ENCODE data around the gene TNFAIP2. TPM values are rescaled to one million over a fixed set of nuclear protein-coding genes. Genes with fewer than 3 reads are reported as not detected.

The TNFAIP2 gene
- total and polyA plus RNA-seq, 9 donors: 7.1 to 258 (median 27.4) TPM

GRCh38 chr14:103155826-103156394, 32.6 kb downstream of the TNFAIP2 start:
- DNase-seq: peak in 1 of 5 donors; percentile 44
- Histone ChIP-seq H3K27me3 (no peaks in the 10 kb centered on the region), H3K4me1 (ENCODE audit: insufficient read depth) (peaks cover 10% of the 10 kb centered on the region), H3K9me3 (no peaks in the 10 kb centered on the region), H3K4me3 (no peak overlapping the region), H3K27ac (no peak overlapping the region), H3K36me3 (no peaks in the 10 kb centered on the region)
- intact Hi-C loops (cut with DNase I): no loop called here
- 30 to 47% (median 36%) methylated on average over 9 of the region's 9 CpGs for WGBS, 3 donors
- TF ChIP-seq POLR2A (IDR thresholded peaks at IDR 0.05) (no peak), EP300 (IDR thresholded peaks at IDR 0.05) (no peak)
- TF ChIP-seq, protein P1, sequence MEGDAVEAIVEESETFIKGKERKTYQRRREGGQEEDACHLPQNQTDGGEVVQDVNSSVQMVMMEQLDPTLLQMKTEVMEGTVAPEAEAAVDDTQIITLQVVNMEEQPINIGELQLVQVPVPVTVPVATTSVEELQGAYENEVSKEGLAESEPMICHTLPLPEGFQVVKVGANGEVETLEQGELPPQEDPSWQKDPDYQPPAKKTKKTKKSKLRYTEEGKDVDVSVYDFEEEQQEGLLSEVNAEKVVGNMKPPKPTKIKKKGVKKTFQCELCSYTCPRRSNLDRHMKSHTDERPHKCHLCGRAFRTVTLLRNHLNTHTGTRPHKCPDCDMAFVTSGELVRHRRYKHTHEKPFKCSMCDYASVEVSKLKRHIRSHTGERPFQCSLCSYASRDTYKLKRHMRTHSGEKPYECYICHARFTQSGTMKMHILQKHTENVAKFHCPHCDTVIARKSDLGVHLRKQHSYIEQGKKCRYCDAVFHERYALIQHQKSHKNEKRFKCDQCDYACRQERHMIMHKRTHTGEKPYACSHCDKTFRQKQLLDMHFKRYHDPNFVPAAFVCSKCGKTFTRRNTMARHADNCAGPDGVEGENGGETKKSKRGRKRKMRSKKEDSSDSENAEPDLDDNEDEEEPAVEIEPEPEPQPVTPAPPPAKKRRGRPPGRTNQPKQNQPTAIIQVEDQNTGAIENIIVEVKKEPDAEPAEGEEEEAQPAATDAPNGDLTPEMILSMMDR (IDR thresholded peaks at IDR 0.05): no peak

GRCh38 chr14:103156651-103157378, 33.6 kb downstream of the TNFAIP2 start:
- 83 to 86% (median 85%) methylated on average over 18 to 21 of the region's 21 CpGs for WGBS, 3 donors
- no peaks in the 10 kb centered on the region for H3K9me3 ChIP-seq
- H3K27ac ChIP-seq: no peak overlapping the region
- H3K4me3 ChIP-seq: no peak overlapping the region
- intact Hi-C loops (cut with DNase I): no loop called here
- H3K4me1 ChIP-seq (ENCODE audit: insufficient read depth): peaks cover 10% of the 10 kb centered on the region
- no peak for DNase-seq
- no peaks in the 10 kb centered on the region for H3K27me3 ChIP-seq
- no peaks in the 10 kb centered on the region for H3K36me3 ChIP-seq
- TF ChIP-seq, protein P1 (IDR thresholded peaks at IDR 0.05): no peak
- TF ChIP-seq POLR2A (IDR thresholded peaks at IDR 0.05) (no peak), EP300 (IDR thresholded peaks at IDR 0.05) (no peak)

GRCh38 chr14:103157969-103158368, 34.7 kb downstream of the TNFAIP2 start:
- Histone ChIP-seq H3K27ac (no peak overlapping the region), H3K4me3 (no peak overlapping the region), H3K27me3 (no peaks in the 10 kb centered on the region), H3K4me1 (ENCODE audit: insufficient read depth) (peaks cover 10% of the 10 kb centered on the region), H3K36me3 (no peaks in the 10 kb centered on the region), H3K9me3 (no peaks in the 10 kb centered on the region)
- 92 to 94% (median 92%) methylated on average over 19 of the region's 19 CpGs for WGBS, 3 donors
- no peak for DNase-seq
- intact Hi-C loops (cut with DNase I): no loop called here
- TF ChIP-seq EP300 (IDR thresholded peaks at IDR 0.05): no peak
- TF ChIP-seq, protein P1 (IDR thresholded peaks at IDR 0.05): no peak
- no peak for TF ChIP-seq POLR2A (IDR thresholded peaks at IDR 0.05)

GRCh38 chr14:103158688-103159087, 35.4 kb downstream of the TNFAIP2 start:
- TF ChIP-seq, protein P1 (IDR thresholded peaks at IDR 0.05): no peak
- TF ChIP-seq EP300 (IDR thresholded peaks at IDR 0.05) (no peak), POLR2A (IDR thresholded peaks at IDR 0.05) (no peak)
- Histone ChIP-seq H3K36me3 (no peaks in the 10 kb centered on the region), H3K27me3 (no peaks in the 10 kb centered on the region), H3K9me3 (no peaks in the 10 kb centered on the region), H3K4me1 (ENCODE audit: insufficient read depth) (peaks cover 10% of the 10 kb centered on the region), H3K4me3 (no peak overlapping the region), H3K27ac (no peak overlapping the region)
- 27 to 58% (median 57%) methylated on average over 1 of the region's 1 CpG for WGBS, 3 donors
- intact Hi-C loops (cut with DNase I): no loop called here
- DNase-seq: no peak

Measured in ovary (tissue), 9 donors.